ENCODE results near the gene SETD7. TPM values are rescaled to one million over a fixed set of nuclear protein-coding genes. Genes with fewer than 3 reads are reported as not detected.
A peak's percentile ranks its signal among the peaks of the same experiment; 100 is the strongest.

Gene SETD7
- total RNA-seq, 6 experiments from 2014 or later, result 61.5 to 86.6 (median 67.9) TPM

DNA sequence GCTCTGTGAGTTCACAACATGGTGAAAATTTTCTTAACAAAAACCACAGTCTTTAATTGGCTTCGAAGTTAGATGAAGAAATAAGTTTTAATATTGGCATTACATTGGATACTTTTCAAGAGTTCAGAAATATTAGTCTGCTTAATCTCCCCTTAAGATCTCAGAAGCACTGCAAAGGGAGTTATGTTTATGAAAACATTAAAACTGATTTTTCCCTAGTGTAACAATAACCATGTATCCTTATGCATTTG, 1.5 kb downstream of the SETD7 start:
- Mint-ChIP-seq H3K36me3 (ENCODE audit: low read depth) (no peaks in the 10 kb centered on the region), H3K9me3 (no peaks in the 10 kb centered on the region), H3K4me1 (ENCODE audit: low read depth) (peaks cover 60% of the 10 kb centered on the region), H3K4me3 (peak overlapping the region; percentile 94), H3K27me3 (ENCODE audit: insufficient read depth) (peaks cover 14% of the 10 kb centered on the region), H3K27ac (peak overlapping the region; percentile 91)
- no peak for DNase-seq
- TF ChIP-seq, protein P1, sequence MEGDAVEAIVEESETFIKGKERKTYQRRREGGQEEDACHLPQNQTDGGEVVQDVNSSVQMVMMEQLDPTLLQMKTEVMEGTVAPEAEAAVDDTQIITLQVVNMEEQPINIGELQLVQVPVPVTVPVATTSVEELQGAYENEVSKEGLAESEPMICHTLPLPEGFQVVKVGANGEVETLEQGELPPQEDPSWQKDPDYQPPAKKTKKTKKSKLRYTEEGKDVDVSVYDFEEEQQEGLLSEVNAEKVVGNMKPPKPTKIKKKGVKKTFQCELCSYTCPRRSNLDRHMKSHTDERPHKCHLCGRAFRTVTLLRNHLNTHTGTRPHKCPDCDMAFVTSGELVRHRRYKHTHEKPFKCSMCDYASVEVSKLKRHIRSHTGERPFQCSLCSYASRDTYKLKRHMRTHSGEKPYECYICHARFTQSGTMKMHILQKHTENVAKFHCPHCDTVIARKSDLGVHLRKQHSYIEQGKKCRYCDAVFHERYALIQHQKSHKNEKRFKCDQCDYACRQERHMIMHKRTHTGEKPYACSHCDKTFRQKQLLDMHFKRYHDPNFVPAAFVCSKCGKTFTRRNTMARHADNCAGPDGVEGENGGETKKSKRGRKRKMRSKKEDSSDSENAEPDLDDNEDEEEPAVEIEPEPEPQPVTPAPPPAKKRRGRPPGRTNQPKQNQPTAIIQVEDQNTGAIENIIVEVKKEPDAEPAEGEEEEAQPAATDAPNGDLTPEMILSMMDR (IDR thresholded peaks at IDR 0.05), result no peak

DNA sequence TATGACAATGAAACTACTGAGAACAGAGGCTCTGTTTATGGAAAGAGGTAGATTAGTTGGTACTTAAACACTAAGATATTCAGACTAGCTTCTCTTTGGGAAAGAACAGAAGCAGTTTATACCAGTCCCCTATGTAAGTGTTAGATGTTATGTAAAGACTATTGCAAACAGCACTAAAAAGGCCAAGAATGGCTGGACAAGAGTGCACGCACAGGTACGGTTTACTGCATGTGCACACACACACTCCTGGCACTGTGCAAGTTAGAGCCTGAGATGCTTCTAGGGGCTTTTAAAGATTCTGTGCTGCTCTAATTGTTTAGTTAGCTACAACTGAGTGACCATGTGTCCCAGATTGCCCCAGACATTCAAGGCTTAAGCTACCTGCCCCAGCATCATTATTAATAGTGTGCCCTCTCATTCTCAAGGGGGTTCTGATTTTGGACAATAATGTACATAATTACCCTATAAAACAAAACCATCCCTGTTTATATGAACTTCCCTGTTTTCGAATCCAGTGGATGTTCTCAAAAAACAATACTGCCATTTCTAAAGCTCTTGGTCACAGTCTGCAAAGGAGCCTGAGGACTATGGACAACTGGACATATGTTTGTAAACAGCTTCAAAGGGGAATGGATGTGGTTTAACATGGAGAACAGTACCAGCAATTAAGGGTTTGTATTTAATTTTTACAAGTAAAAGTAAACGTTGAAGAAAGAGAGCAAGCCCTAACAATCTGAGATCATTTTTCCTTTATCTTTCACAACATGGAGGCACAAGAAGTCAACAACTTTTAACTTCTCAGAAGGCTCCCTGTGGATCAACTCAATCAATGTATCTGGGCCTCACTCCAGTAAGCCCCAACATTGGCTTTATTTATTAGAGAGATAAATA, 2.0 kb downstream of the SETD7 start:
- peak overlapping the region; percentile 94 for H3K4me3 Mint-ChIP-seq
- DNase-seq, result no peak
- no peaks in the 10 kb centered on the region for H3K36me3 Mint-ChIP-seq (ENCODE audit: low read depth)
- peaks cover 14% of the 10 kb centered on the region for H3K27me3 Mint-ChIP-seq (ENCODE audit: insufficient read depth)
- H3K27ac Mint-ChIP-seq, result peak overlapping the region; percentile 91
- H3K9me3 Mint-ChIP-seq, result no peaks in the 10 kb centered on the region
- TF ChIP-seq, protein P1 (IDR thresholded peaks at IDR 0.05), result no peak
- peaks cover 60% of the 10 kb centered on the region for H3K4me1 Mint-ChIP-seq (ENCODE audit: low read depth)

DNA sequence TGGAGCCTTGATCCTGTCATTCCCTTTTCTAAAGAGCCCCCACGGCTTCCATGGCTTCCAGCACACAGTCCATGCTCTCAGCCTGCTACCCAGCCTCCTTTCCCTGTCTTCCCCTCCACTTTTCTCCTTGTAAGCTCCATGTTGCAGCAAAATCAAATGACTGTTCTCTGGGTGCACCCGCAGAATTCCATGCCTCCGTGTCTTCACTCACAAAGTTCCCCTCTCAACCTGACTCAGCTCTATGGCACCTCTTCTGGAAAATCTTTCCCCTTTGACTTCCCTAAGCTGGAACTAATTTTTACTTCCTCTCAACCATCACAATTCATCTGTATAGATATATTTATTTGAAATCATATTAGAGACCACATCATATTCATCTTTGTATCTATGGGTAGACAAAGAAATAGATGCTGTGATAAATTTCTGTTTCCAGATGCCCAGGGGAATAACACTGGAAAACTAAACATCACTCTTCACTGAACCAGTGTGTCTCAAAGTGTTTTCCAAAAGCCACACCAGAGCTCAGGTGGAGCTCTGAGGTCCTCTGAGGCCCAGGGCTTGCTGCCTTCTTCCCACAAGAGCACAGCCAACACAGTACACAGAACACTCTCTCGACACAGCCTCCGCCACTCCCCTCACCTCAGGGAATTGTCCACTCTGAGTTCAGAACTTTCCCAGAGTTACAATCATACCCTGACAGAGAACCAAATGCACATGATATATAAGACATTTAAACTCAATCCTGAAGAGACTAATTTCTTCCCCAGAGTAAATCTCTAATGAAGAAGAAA, 3.3 kb downstream of the SETD7 start:
- TF ChIP-seq, protein P1 (IDR thresholded peaks at IDR 0.05), result no peak
- Mint-ChIP-seq H3K36me3 (ENCODE audit: low read depth) (no peaks in the 10 kb centered on the region), H3K4me1 (ENCODE audit: low read depth) (peaks cover 57% of the 10 kb centered on the region), H3K9me3 (no peaks in the 10 kb centered on the region), H3K4me3 (peak overlapping the region; percentile 81), H3K27ac (peak overlapping the region; percentile 91), H3K27me3 (ENCODE audit: insufficient read depth) (peaks cover 7% of the 10 kb centered on the region)
- DNase-seq, result peak; percentile 58

DNA sequence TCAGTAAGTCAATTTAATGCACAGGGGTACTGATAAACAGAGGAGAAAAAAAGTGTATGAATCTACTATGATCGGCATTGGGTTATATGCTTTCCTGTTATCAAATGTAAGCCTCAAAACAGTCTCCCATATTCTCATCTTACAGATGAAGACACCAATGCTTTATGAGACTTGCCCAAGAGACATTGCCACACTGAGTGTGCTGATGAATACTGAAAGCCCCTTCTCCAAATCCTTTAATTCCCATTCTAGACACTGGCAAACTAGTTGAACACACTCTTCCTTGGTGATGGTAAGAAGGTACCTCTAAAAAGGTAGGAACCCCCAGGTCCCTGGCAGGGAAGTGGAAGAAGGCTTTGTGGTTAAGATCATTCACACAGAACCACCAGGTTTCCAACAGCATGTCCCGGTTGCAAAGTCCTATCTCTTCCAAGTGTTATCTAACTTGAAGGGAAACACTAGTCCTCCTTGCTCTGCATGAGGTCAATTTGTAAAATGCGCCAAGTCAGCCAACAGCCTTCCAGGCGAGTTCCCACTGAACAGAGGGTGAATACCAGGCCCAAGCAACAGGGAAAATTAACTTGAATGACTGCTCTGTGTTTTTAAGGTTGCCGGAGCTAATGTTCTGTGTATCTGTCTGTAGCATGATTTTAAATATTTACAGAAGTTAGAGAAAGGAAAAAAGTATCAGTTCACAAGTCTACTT, 5.1 kb downstream of the SETD7 start:
- no peaks in the 10 kb centered on the region; the same call in 1 of the 2 replicates for H3K27me3 Mint-ChIP-seq (ENCODE audit: insufficient read depth)
- no peaks in the 10 kb centered on the region for H3K36me3 Mint-ChIP-seq (ENCODE audit: low read depth)
- H3K9me3 Mint-ChIP-seq, result no peaks in the 10 kb centered on the region
- no peak overlapping the region for H3K4me3 Mint-ChIP-seq
- no peak overlapping the region; the same call in 1 of the 2 replicates for H3K27ac Mint-ChIP-seq
- peaks cover 48% of the 10 kb centered on the region for H3K4me1 Mint-ChIP-seq (ENCODE audit: low read depth)
- TF ChIP-seq, protein P1 (IDR thresholded peaks at IDR 0.05), result no peak
- DNase-seq, result no peak

DNA sequence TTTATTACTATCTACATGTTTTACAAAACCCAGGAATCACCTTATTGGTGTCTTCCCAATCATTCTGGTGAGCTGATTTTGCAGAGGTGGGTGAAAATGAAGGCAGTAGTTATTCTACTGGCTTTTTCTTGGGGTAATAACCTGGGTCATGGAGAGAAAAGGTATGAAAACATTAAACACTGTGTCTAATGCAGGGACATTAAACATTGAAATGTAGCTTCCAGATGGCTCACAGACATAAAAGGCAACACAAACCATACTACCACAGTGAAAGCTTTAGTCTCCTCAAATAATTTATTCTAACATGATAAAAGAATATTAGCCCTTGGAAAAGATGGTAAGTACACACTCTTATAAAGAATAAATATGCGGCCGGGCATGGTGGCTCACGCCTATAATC, 8.0 kb downstream of the SETD7 start:
- no peak overlapping the region for H3K27ac Mint-ChIP-seq
- H3K27me3 Mint-ChIP-seq (ENCODE audit: insufficient read depth), result no peaks in the 10 kb centered on the region
- peaks cover 29% of the 10 kb centered on the region for H3K4me1 Mint-ChIP-seq (ENCODE audit: low read depth)
- DNase-seq, result no peak
- no peaks in the 10 kb centered on the region for H3K9me3 Mint-ChIP-seq
- TF ChIP-seq, protein P1 (IDR thresholded peaks at IDR 0.05), result no peak
- H3K4me3 Mint-ChIP-seq, result no peak overlapping the region
- peaks cover 7% of the 10 kb centered on the region; the same call in 1 of the 2 replicates for H3K36me3 Mint-ChIP-seq (ENCODE audit: low read depth)
